BE2C (cell line): ENCODE data around the gene DGKI.

ENCODE experiments used
- DNase-seq: peaks from one replicate; pipeline ENCODE4 v3.0.0-alpha.2; 2020
- H3K27me3 ChIP-seq: fragments of 250-450 bp; sonication (Bioruptor Pico); 2 replicates; pipeline ENCODE4 v1.5.1; 2020; ENCODE audit warnings: mild to moderate bottlenecking
- H3K36me3 ChIP-seq: fragments of 250-450 bp; sonication (Bioruptor Pico); 2 replicates; pipeline ENCODE4 v1.5.1; 2020; ENCODE audit warnings: mild to moderate bottlenecking
- H3K4me1 ChIP-seq: fragments of 250-450 bp; sonication (Bioruptor Pico); 2 replicates; pipeline ENCODE4 v1.5.1; 2020
- H3K4me3 ChIP-seq: 2 replicates; pipeline ENCODE4 v1.5.1; 2011; ENCODE audit warnings: low read depth, low read length
- H3K9me3 ChIP-seq: fragments of 250-450 bp; sonication (Bioruptor Pico); 2 replicates; pipeline ENCODE4 v1.5.1; 2020
- CTCF ChIP-seq: IDR thresholded peaks from 2 replicates; pipeline ENCODE4 v1.5.1; 2012; ENCODE audit warnings: mild to moderate bottlenecking, low read depth, low read length

Gene DGKI

GRCh38 chr7:137335814-137336213 lies 511.0 kb downstream of the DGKI start:
- no peak for TF ChIP-seq CTCF
- no peak overlapping the region for H3K4me3 ChIP-seq
- DNase-seq: no peak
- H3K9me3 ChIP-seq: no peaks in the 10 kb centered on the region
- no peaks in the 10 kb centered on the region; the same call in 1 of the 2 replicates for H3K36me3 ChIP-seq
- H3K27me3 ChIP-seq: no peaks in the 10 kb centered on the region
- H3K4me1 ChIP-seq: peaks cover 5% of the 10 kb centered on the region

GRCh38 chr7:137331378-137331777 lies 515.4 kb downstream of the DGKI start:
- Histone ChIP-seq H3K9me3 (no peaks in the 10 kb centered on the region), H3K27me3 (no peaks in the 10 kb centered on the region), H3K4me1 (peaks cover 15% of the 10 kb centered on the region), H3K4me3 (no peak overlapping the region), H3K36me3 (no peaks in the 10 kb centered on the region)
- no peak for TF ChIP-seq CTCF
- no peak for DNase-seq
